Measurements from ENCODE around the gene CAMKMT. TPM values are rescaled to one million over a fixed set of nuclear protein-coding genes. Genes with fewer than 3 reads are reported as not detected.

CAMKMT gene
- total RNA-seq, 1 experiment from 2014 or later = 17.4 TPM

- peak overlapping the region in 2 of 3 experiments; percentile 66 to 83; a peak in 2 of 7 replicates for H3K27ac Mint-ChIP-seq
- H3K79me1 ChIP-seq (ENCODE audit: insufficient read depth, low read depth, low read length, poor library complexity, severe bottlenecking) = no peaks in the 10 kb centered on the region
- no peaks in the 10 kb centered on the region for H3K9me3 ChIP-seq (ENCODE audit: control insufficient read depth, low read depth, low read length)
- no peak overlapping the region for H3K14ac ChIP-seq (ENCODE audit: insufficient read depth, low read length)
- peaks cover 13 to 29% (median 14%) of the 10 kb centered on the region in 3 experiments for H3K36me3 Mint-ChIP-seq (ENCODE audit: insufficient read depth in 1 of 3, low read depth in 3 of 3)
- DNase-seq = no peak
- no peak overlapping the region for H3K27ac ChIP-seq (ENCODE audit: insufficient read length, low read depth, low read length)
- no peaks in the 10 kb centered on the region for H3K79me2 ChIP-seq (ENCODE audit: insufficient read depth, low read length)
- H3K56ac ChIP-seq (ENCODE audit: insufficient read length, low read depth, low read length) = no peak overlapping the region
- WGBS (ENCODE audit: extremely low coverage, insufficient read length, low lambda C conversion rate) = no CpG with 5 or more reads among the region's 1 CpG
- no peak overlapping the region for H4K91ac ChIP-seq (ENCODE audit: insufficient read length, low read depth, low read length)
- H3K4me1 ChIP-seq (ENCODE audit: insufficient read depth, low read length) = peaks cover 11% of the 10 kb centered on the region
- H2BK5ac ChIP-seq (ENCODE audit: insufficient read length, low read length) = no peak overlapping the region
- H3K23me2 ChIP-seq (ENCODE audit: insufficient read length, low read depth, low read length, poor library complexity, severe bottlenecking) = no peaks in the 10 kb centered on the region
- H3K4me3 Mint-ChIP-seq = no peak overlapping the region
- H3K23ac ChIP-seq (ENCODE audit: insufficient read length, low read depth, low read length) = no peak overlapping the region
- H2BK120ac ChIP-seq (ENCODE audit: low read depth, low read length, poor library complexity, severe bottlenecking) = no peak overlapping the region
- peaks cover 15 to 16% of the 10 kb centered on the region in 2 experiments; a peak in 4 of 5 replicates for H3K9me3 Mint-ChIP-seq
- no peak overlapping the region for H2AK5ac ChIP-seq (ENCODE audit: insufficient read length, low read length)
- no peak overlapping the region for H2BK12ac ChIP-seq (ENCODE audit: insufficient read length, low read depth, low read length)
- H3K4ac ChIP-seq (ENCODE audit: low read depth, low read length) = no peak overlapping the region
- no peak overlapping the region for H2BK15ac ChIP-seq (ENCODE audit: low read depth, low read length)
- no peak overlapping the region for H4K8ac ChIP-seq (replicated peaks; ENCODE audit: insufficient read length, low read depth, low read length)
- no peaks in the 10 kb centered on the region for H3K27me3 Mint-ChIP-seq (ENCODE audit: low read depth)
- no peak overlapping the region for H3T11ph ChIP-seq (ENCODE audit: low read length)
- H4K5ac ChIP-seq (ENCODE audit: insufficient read length, low read depth, low read length) = no peak overlapping the region
- H3K27me3 ChIP-seq (ENCODE audit: insufficient read depth, low read length) = no peaks in the 10 kb centered on the region
- H4K20me1 ChIP-seq (ENCODE audit: control insufficient read depth, insufficient read depth, insufficient read length) = no peaks in the 10 kb centered on the region
- H2BK20ac ChIP-seq (ENCODE audit: low read depth, low read length, poor library complexity, severe bottlenecking) = no peak overlapping the region
- H3K9ac ChIP-seq (ENCODE audit: extremely low read depth, insufficient read length, low read length) = no peak overlapping the region
- no peak overlapping the region for H2AFZ ChIP-seq (ENCODE audit: low read length)
- peaks cover 51 to 55% of the 10 kb centered on the region in 2 experiments for H3K4me1 Mint-ChIP-seq
- no peak overlapping the region for H3K4me2 ChIP-seq (ENCODE audit: insufficient read depth, insufficient read length, low read length)
- H3K18ac ChIP-seq (ENCODE audit: insufficient read length, low read depth, low read length) = no peak overlapping the region
- TF ChIP-seq CTCF (conservative IDR thresholded peaks at IDR 0.05) = no peak
Observed at GRCh38 chr2:44429034-44429433, 67.3 kb downstream of the CAMKMT start.

Measured in H9 (cell line).